HEK293 (cell line): ENCODE data around the gene ZNF101.

Experiments used
- CTCF ChIA-PET: fragments of 350-600 bp; formaldehyde crosslinking; extraction: SDS; loops from one replicate; lab custom pipeline; 2021; ENCODE audit warnings: antibody characterized with exemption; lab: Yijun Ruan, JAX
- POLR2A ChIA-PET: fragments of 300-600 bp; formaldehyde crosslinking; extraction: SDS; loops from one replicate; lab custom pipeline; 2020; ENCODE audit warnings: antibody characterized with exemption, inconsistent platforms; lab: Yijun Ruan, JAX
- H3K27ac ChIP-seq: fragments of 200-500 bp; sonication (Bioruptor generic); 2 replicates; pipeline ENCODE4 v1.5.1; 2014; ENCODE audit warnings: low read depth, low read length, control low read depth, inconsistent platforms; ENCODE audit errors: extremely low read depth
- H3K36me3 ChIP-seq, 2 experiments: fragments of 200-500 bp in 1 of 2; sonication (Bioruptor generic) in 1 of 2; 1 replicate in 1 of 2; 2 replicates in 1 of 2; pipeline ENCODE4 v1.5.1; 2014 to 2017; ENCODE audit warnings: inconsistent platforms in 2 of 2, low read length in 2 of 2; ENCODE audit not compliant: control insufficient read depth in 2 of 2, insufficient read depth in 1 of 2
- H3K4me1 ChIP-seq: fragments of 200-500 bp; sonication (Bioruptor generic); 2 replicates; pipeline ENCODE4 v1.5.1; 2014; ENCODE audit warnings: mild to moderate bottlenecking, low read length, inconsistent platforms; ENCODE audit not compliant: control insufficient read depth, insufficient read depth
- H3K4me3 ChIP-seq: 2 replicates; pipeline ENCODE4 v1.5.1; 2011; ENCODE audit warnings: low read depth, mild to moderate bottlenecking, control low read depth, low read length, moderate library complexity
- H3K9me3 ChIP-seq: fragments of 200-500 bp; sonication (Bioruptor generic); 2 replicates; pipeline ENCODE4 v1.5.1; 2014; ENCODE audit warnings: low read depth, low read length, inconsistent platforms; ENCODE audit not compliant: control insufficient read depth, insufficient read depth
- BCL11B ChIP-seq: fragments of 450-650 bp; formaldehyde crosslinking; IDR thresholded peaks from 2 replicates; pipeline ENCODE4 v1.5.1; 2016; ENCODE audit warnings: low read depth, missing biosample characterization, missing genetic modification characterization
- GFI1B ChIP-seq: fragments of 450-650 bp; formaldehyde crosslinking; IDR thresholded peaks from 2 replicates; pipeline ENCODE4 v1.5.1; 2016; ENCODE audit warnings: missing biosample characterization, missing genetic modification characterization
- GLI4 ChIP-seq: fragments of 450-650 bp; formaldehyde crosslinking; IDR thresholded peaks from 2 replicates; pipeline ENCODE4 v1.5.1; 2016; ENCODE audit warnings: missing biosample characterization, missing genetic modification characterization
- IKZF3 ChIP-seq: fragments of 450-650 bp; IDR thresholded peaks from 2 replicates; pipeline ENCODE4 v1.5.0; 2018; ENCODE audit warnings: missing biosample characterization, mild to moderate bottlenecking, missing genetic modification characterization, moderate library complexity
- KLF1 ChIP-seq: fragments of 450-650 bp; formaldehyde crosslinking; IDR thresholded peaks from 2 replicates; pipeline ENCODE4 v1.5.1; 2016; ENCODE audit warnings: missing biosample characterization, missing genetic modification characterization
- PRDM2 ChIP-seq: fragments of 450-650 bp; formaldehyde crosslinking; IDR thresholded peaks from 2 replicates; pipeline ENCODE4 v1.5.1; 2016; ENCODE audit warnings: missing biosample characterization, missing genetic modification characterization, borderline replicate concordance
- TCF7L2 ChIP-seq: IDR thresholded peaks from 2 replicates; pipeline ENCODE4 v1.6.1; 2011; ENCODE audit warnings: low read depth, mild to moderate bottlenecking, inconsistent platforms, low read length, moderate library complexity, borderline replicate concordance
- YY2 ChIP-seq: fragments of 450-650 bp; formaldehyde crosslinking; IDR thresholded peaks from 2 replicates; pipeline ENCODE4 v1.5.1; 2016; ENCODE audit warnings: missing biosample characterization, missing genetic modification characterization
- ZNF140 ChIP-seq: fragments of 450-650 bp; formaldehyde crosslinking; IDR thresholded peaks from 2 replicates; pipeline ENCODE4 v1.5.1; 2016; ENCODE audit warnings: missing biosample characterization, missing genetic modification characterization
- ZNF157 ChIP-seq: fragments of 450-650 bp; formaldehyde crosslinking; IDR thresholded peaks from 2 replicates; pipeline ENCODE4 v1.5.1; 2016; ENCODE audit warnings: missing biosample characterization, missing genetic modification characterization
- ZNF19 ChIP-seq: fragments of 450-650 bp; formaldehyde crosslinking; IDR thresholded peaks from 2 replicates; pipeline ENCODE4; 2016; ENCODE audit warnings: missing biosample characterization, missing genetic modification characterization, low read depth
- ZNF24 ChIP-seq: fragments of 450-650 bp; formaldehyde crosslinking; IDR thresholded peaks from 2 replicates; pipeline ENCODE4 v1.5.1; 2016; ENCODE audit warnings: missing biosample characterization, missing genetic modification characterization
- ZNF302 ChIP-seq: fragments of 450-650 bp; formaldehyde crosslinking; IDR thresholded peaks from 2 replicates; pipeline ENCODE4 v1.5.1; 2016; ENCODE audit warnings: missing biosample characterization, missing genetic modification characterization, low read depth
- ZNF324 ChIP-seq: fragments of 450-650 bp; formaldehyde crosslinking; IDR thresholded peaks from 2 replicates; pipeline ENCODE4 v1.5.1; 2016; ENCODE audit warnings: missing biosample characterization, missing genetic modification characterization
- ZNF350 ChIP-seq: fragments of 450-650 bp; formaldehyde crosslinking; IDR thresholded peaks from 2 replicates; pipeline ENCODE4 v1.5.0; 2017; ENCODE audit warnings: missing biosample characterization, mild to moderate bottlenecking, missing genetic modification characterization
- ZNF404 ChIP-seq: fragments of 450-650 bp; formaldehyde crosslinking; IDR thresholded peaks from 2 replicates; pipeline ENCODE4 v1.5.1; 2017; ENCODE audit warnings: missing biosample characterization, missing genetic modification characterization
- ZNF416 ChIP-seq: fragments of 450-650 bp; formaldehyde crosslinking; IDR thresholded peaks from 2 replicates; pipeline ENCODE4 v1.5.1; 2016; ENCODE audit warnings: missing biosample characterization, missing genetic modification characterization
- ZNF426 ChIP-seq: fragments of 450-650 bp; formaldehyde crosslinking; IDR thresholded peaks from 2 replicates; pipeline ENCODE4 v1.5.1; 2017; ENCODE audit warnings: missing biosample characterization, missing genetic modification characterization, mild to moderate bottlenecking, inconsistent platforms, moderate library complexity
- ZNF529 ChIP-seq: fragments of 450-650 bp; formaldehyde crosslinking; IDR thresholded peaks from 2 replicates; pipeline ENCODE4 v1.5.1; 2017; ENCODE audit warnings: missing genetic modification characterization, missing biosample characterization; ENCODE audit not compliant: insufficient replicate concordance
- ZNF558 ChIP-seq: fragments of 450-650 bp; formaldehyde crosslinking; IDR thresholded peaks from 2 replicates; pipeline ENCODE4 v1.5.1; 2016; ENCODE audit warnings: missing biosample characterization, missing genetic modification characterization
- ZNF610 ChIP-seq: fragments of 450-650 bp; formaldehyde crosslinking; IDR thresholded peaks from 2 replicates; pipeline ENCODE4 v1.5.1; 2016; ENCODE audit warnings: missing biosample characterization, missing genetic modification characterization, borderline replicate concordance
- ZNF621 ChIP-seq: fragments of 450-650 bp; formaldehyde crosslinking; IDR thresholded peaks from 2 replicates; pipeline ENCODE4 v1.5.1; 2017; ENCODE audit warnings: missing biosample characterization, missing genetic modification characterization
- ZNF747 ChIP-seq: fragments of 450-650 bp; formaldehyde crosslinking; IDR thresholded peaks from 2 replicates; pipeline ENCODE4 v1.5.1; 2016; ENCODE audit warnings: missing biosample characterization, missing genetic modification characterization
- ZNF777 ChIP-seq: fragments of 450-650 bp; formaldehyde crosslinking; IDR thresholded peaks from 2 replicates; pipeline ENCODE4 v1.5.1; 2017; ENCODE audit warnings: missing biosample characterization, missing genetic modification characterization, borderline replicate concordance
- ZNF791 ChIP-seq: fragments of 450-650 bp; formaldehyde crosslinking; IDR thresholded peaks from 2 replicates; pipeline ENCODE4 v1.5.1; 2016; ENCODE audit warnings: missing biosample characterization, missing genetic modification characterization
- ZNF837 ChIP-seq: fragments of 450-650 bp; formaldehyde crosslinking; IDR thresholded peaks from 2 replicates; pipeline ENCODE4 v1.5.1; 2016; ENCODE audit warnings: missing biosample characterization, missing genetic modification characterization
- ZSCAN23 ChIP-seq: fragments of 450-650 bp; formaldehyde crosslinking; IDR thresholded peaks from 2 replicates; pipeline ENCODE4 v1.5.1; 2016; ENCODE audit warnings: missing biosample characterization, missing genetic modification characterization

ZNF101 gene

DNA sequence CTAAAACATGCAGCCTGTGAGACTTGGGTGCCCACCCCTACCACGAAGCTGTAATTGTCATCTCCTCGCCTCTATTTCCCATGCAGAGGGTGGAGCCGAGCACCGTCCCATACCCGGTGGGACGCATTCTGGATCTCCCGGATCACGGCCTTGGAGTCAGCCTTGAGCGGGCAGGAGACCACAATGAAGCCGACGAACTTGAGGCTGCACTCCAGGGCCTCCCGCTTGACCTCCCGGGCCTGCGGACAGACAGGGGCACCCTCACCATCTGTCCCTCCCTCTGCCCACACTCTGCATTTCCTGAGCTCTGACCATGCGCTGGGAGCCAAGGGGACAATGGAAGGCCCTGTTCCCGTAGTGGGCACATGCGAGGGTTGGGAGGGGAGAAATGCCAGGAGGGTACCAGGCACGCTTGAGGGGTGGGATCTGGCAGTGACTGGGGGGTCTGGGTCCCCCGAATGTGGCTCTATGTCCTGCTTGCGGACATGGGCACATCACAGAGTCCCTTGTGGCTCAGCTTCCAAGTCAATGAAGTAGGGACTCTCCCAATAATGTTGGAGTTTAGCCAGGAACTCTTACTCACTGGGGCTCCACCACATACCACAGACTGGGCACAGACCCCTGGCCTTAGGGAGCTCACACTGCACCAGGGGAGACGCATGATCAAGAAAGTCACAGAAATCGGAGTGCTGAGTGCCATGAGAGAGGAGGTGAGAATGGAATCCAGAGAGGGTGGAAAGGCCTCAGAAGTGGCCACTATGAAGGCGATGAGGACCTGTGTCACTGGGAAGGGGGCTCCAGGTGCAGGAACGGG is 15.9 kb upstream of the ZNF101 start:
- Histone ChIP-seq H3K27ac (no peak overlapping the region), H3K9me3 (no peaks in the 10 kb centered on the region), H3K4me1 (no peaks in the 10 kb centered on the region)
- no peak for TF ChIP-seq ZNF837 (tag by site-specific recombination)
- no peak for TF ChIP-seq ZSCAN23 (tag by site-specific recombination)
- TF ChIP-seq TCF7L2: no peak
- TF ChIP-seq ZNF24 (tag by site-specific recombination): no peak
- no peak for TF ChIP-seq ZNF19 (tag by site-specific recombination)
- no peak for TF ChIP-seq PRDM2 (tag by site-specific recombination)
- no peak for TF ChIP-seq ZNF324 (tag by site-specific recombination)
- no peak for TF ChIP-seq ZNF621 (tag by site-specific recombination)
- no peak for TF ChIP-seq ZNF416 (tag by site-specific recombination)
- TF ChIP-seq ZNF610 (tag by site-specific recombination): no peak
- no peak for TF ChIP-seq ZNF157 (tag by site-specific recombination)
- TF ChIP-seq BCL11B (tag by site-specific recombination): no peak
- TF ChIP-seq GFI1B: no peak
- no peak for TF ChIP-seq ZNF777 (tag by site-specific recombination)
- no peak for TF ChIP-seq ZNF558
- TF ChIP-seq ZNF529 (tag by site-specific recombination): no peak
- no peak for TF ChIP-seq ZNF404 (tag by site-specific recombination)
- TF ChIP-seq, all 188 proteins: peak for 0
- Histone ChIP-seq H3K4me3 (no peak overlapping the region), H3K36me3 (peaks cover 19 to 92% of the 10 kb centered on the region in 2 experiments)
- CTCF ChIA-PET: interaction anchor here (1.0 to 1.5 kb wide), 3 partner anchors 9 to 121 kb away, joined by 4 read pairs; partner anchors contain the start of gene GMIP
- POLR2A ChIA-PET: interaction anchor here (3.0 kb wide), 1 partner anchor 10 kb away, joined by 10 read pairs; the partner anchor contains the start of gene ATP13A1

DNA sequence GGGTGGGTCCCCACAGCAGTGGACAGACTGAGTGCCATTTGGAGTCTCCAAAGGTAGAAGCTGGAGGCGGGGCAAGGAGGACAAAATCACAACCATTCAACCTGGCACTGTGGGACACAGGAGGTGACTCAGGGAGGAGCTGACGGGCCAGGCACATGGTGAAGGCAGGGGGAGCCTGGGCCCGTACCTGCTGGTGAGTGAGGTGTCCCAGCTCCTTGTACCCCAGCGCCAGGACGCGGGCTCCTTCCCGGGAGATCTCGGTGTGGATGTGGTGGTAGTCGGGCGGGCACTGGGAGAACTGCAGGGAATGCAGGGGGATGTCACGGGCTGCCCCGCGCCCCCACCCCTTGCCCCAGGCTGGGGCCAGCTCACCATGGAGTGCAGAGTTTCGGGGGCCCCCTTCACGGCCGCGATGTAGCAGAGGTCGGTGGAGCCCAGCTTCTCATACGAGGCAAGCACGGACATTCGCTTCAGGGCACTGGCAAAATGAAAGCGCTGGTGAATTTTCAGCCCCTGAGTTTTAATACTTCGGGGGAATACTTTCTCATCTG is 15.0 kb upstream of the ZNF101 start:
- no peak overlapping the region for H3K4me3 ChIP-seq
- H3K4me1 ChIP-seq: no peaks in the 10 kb centered on the region
- TF ChIP-seq ZNF558: no peak
- TF ChIP-seq IKZF3 (tag by site-specific recombination): no peak
- no peak for TF ChIP-seq YY2
- no peak for TF ChIP-seq ZNF302 (tag by site-specific recombination)
- TF ChIP-seq KLF1 (tag by site-specific recombination): no peak
- TF ChIP-seq ZNF426 (tag by site-specific recombination): no peak
- no peak for TF ChIP-seq ZNF747 (tag by site-specific recombination)
- TF ChIP-seq ZNF350 (tag by site-specific recombination): no peak
- TF ChIP-seq ZNF791 (tag by site-specific recombination): no peak
- no peak for TF ChIP-seq ZNF140 (tag by site-specific recombination)
- no peak for TF ChIP-seq GLI4 (tag by site-specific recombination)
- ChIA-PET POLR2A (interaction anchor here (3.0 kb wide), 1 partner anchor 9 kb away, joined by 10 read pairs; the partner anchor contains the start of gene ATP13A1), CTCF (interaction anchor here (0.8 to 1.5 kb wide), 2 partner anchors 9 to 122 kb away, joined by 3 to 4 read pairs; no protein-coding TSS in a partner anchor)
- no peaks in the 10 kb centered on the region for H3K9me3 ChIP-seq
- H3K36me3 ChIP-seq: peaks cover 22 to 98% of the 10 kb centered on the region in 2 experiments
- H3K27ac ChIP-seq: no peak overlapping the region
